HG03108 (cell line): Measurements from ENCODE around the gene LRRC8C.
A peak's percentile ranks its signal among the peaks of the same experiment; 100 is the strongest.

Source experiments
- ATAC-seq: cut with Tn5 transposase; IDR thresholded peaks from one replicate; pipeline ENCODE4 v1.9.1; 2021; ENCODE audit warnings: moderate library complexity; ENCODE audit not compliant: unreplicated experiment

LRRC8C gene

GRCh38 chr1:89670163-89670562 lies 37.2 kb downstream of the LRRC8C start:
- ATAC-seq, result peak; percentile 96

- no peak for ATAC-seq
These were observed 37.8 kb downstream of the LRRC8C start for GRCh38 chr1:89670711-89671110.

GRCh38 chr1:89671775-89672488 lies 39.0 kb downstream of the LRRC8C start:
- no peak for ATAC-seq

GRCh38 chr1:89672489-89673183 lies 39.7 kb downstream of the LRRC8C start:
- ATAC-seq, result no peak

GRCh38 chr1:89673251-89673650 lies 40.3 kb downstream of the LRRC8C start:
- ATAC-seq, result no peak

GRCh38 chr1:89675677-89676076 lies 42.8 kb downstream of the LRRC8C start:
- no peak for ATAC-seq

GRCh38 chr1:89681045-89681729 lies 48.3 kb downstream of the LRRC8C start:
- peak; percentile 66 for ATAC-seq

GRCh38 chr1:89682611-89683010 lies 49.7 kb downstream of the LRRC8C start:
- ATAC-seq, result no peak

GRCh38 chr1:89685461-89685860 lies 52.5 kb downstream of the LRRC8C start:
- ATAC-seq, result no peak

- ATAC-seq, result no peak
These were observed 53.6 kb downstream of the LRRC8C start for GRCh38 chr1:89686520-89686919.

GRCh38 chr1:89687254-89687653 lies 54.3 kb downstream of the LRRC8C start:
- no peak for ATAC-seq

GRCh38 chr1:89688607-89689006 lies 55.7 kb downstream of the LRRC8C start:
- ATAC-seq, result no peak

- ATAC-seq, result no peak
These were observed 56.3 kb downstream of the LRRC8C start for GRCh38 chr1:89689234-89689633.

- ATAC-seq, result no peak
These were observed 57.7 kb downstream of the LRRC8C start for GRCh38 chr1:89690595-89690994.

- ATAC-seq, result peak; percentile 77
These were observed 59.9 kb downstream of the LRRC8C start for GRCh38 chr1:89692601-89693521.

GRCh38 chr1:89695847-89696246 lies 62.9 kb downstream of the LRRC8C start:
- no peak for ATAC-seq

GRCh38 chr1:89697383-89697782 lies 64.5 kb downstream of the LRRC8C start:
- ATAC-seq, result no peak

GRCh38 chr1:89698020-89698560 lies 65.2 kb downstream of the LRRC8C start:
- ATAC-seq, result no peak

- ATAC-seq, result no peak
These were observed 65.7 kb downstream of the LRRC8C start for GRCh38 chr1:89698624-89699023.

- no peak for ATAC-seq
These were observed 66.6 kb downstream of the LRRC8C start for GRCh38 chr1:89699451-89699986.
